ENCODE data around the gene MYH10.
"Not testable (repeated sequence)": the region's sequence is repeated elsewhere in the genome, so short reads cannot be mapped to it uniquely, and the experiment has no call there.

The MYH10 gene

DNA sequence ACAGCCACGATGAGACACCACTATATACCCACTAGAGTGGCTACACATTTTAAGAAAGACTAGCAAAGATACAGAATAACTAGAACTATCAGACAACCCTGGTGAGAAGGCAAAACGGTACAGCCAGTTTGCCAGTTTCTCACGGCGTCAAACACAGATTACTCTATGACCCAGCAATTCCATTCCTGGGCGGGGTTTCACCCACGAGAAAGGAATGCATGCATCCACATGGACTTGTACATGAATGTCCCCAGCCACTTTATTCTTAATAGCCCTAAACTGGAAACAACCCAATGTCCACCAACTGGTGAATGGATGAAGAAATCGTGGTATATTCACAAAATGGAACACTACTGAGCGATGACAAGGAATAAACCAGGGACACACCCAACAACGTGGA lies 74.5 kb downstream of the MYH10 start:
- DNase-seq (ENCODE audit: low spot score) = peak; percentile 46

DNA sequence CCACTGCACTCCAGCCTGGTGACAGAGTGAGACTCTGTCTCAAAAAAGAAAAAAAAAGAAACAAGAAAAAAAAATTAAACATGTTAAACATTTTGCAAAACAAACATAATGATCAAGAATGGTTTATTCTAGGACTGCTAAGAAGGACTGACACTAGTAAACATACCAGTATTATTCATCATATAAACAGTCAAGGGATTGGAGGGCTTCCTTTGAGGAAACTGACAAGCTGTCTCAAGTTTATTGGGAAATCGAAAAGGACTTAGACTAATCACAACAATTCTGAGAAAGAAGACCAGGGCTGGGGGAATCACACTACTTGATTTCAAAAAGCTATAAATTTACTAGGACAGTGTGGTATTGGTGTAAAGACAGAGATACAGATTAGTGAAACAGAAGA lies 75.5 kb downstream of the MYH10 start:
- no peak for DNase-seq (ENCODE audit: low spot score)

DNA sequence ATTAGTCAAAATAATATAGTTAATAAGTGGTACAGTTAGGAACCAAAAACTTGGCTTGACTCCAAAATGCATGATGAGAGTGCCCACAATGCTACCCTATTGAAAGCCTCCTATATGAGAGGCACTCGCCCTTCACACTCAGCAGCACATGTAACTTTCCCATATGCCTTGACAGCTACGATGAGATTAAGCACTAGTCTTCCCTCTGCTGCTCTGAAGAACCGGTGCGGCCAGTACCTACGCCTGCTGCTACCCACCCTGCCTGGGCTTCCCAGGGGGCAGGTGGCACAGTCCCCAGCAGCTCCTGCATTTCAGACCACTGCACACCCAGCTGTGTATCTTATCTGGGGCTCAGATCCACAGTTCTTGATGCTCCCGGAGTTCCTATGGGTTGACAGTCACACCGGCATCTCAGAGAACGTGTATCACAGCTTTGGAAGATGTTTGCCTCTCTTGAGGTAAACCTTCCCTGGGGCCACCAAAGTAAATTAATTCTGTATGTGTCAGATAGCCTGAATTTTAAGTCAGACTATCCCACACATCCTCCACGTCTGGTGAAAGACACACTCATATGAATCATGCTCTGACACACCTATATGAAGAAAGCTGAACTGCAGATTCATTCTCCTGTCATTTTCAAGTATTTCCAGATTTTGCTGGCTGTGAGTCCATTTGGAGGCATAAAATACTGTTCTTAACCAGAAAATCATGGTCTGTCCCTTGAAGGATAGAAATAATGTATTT lies 77.8 kb downstream of the MYH10 start:
- no peak for DNase-seq (ENCODE audit: low spot score)

DNA sequence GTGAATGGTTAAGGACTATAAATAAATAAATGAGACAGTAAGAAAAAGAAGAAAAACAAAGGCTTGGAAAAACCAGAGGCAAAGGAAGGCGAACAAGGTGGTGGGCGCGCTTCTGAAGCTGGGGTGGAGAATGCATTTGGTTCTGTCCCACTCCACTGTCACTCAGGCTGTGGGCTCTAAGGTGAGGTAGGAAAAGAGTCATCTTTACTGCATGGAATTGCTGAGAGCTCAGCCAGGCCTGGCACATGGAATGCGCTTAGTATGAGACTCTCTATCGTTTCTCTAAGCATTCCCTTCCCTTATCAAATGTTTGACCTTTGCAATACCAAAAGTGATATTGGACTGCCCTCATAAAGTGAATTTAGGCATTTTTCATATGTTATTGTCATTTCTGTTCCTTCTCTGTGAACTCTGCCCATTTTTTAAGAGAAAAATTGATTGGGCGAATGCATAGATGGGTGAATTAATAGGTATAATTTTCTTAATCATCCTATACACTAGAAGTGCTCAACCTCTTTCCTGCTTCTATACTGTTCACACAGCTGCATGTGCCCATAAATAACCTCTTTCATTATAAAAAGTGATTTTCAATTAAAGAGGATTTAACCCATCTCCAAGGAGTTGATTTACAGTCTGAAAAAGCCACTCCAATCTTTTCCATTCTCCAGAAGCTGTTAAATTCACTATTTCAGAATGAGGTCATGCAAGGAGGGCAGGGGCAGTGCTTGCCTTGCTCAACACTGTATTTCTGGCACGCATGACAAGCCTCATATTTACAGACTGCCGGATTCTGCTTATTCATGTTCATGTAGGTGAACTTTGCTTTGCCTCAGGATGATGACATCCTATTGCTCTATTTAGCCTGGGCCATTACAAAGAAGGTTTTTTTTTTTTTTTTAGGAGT lies 87.7 kb downstream of the MYH10 start:
- DNase-seq (ENCODE audit: low spot score) = peak; percentile 29

DNA sequence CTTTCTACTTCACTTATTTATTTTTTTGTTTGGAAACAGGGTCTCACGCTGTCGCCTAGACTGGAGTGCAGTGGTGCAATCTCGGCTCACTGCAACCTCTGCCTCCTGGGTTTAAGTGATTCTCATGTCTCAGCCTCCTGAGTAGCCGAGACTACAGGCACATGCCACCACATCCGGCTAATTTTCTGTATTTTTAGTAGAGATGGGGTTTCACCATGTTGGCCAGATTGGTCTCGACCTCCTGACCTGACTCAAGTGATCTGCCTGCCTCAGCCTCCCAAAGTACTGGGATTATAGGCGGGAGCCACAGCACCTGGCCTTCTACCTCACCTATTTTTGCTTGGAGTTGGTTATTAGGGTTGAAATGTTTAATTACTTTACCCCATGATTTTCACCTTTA lies 90.5 kb downstream of the MYH10 start:
- DNase-seq (ENCODE audit: low spot score) = not testable (repeated sequence)

DNA sequence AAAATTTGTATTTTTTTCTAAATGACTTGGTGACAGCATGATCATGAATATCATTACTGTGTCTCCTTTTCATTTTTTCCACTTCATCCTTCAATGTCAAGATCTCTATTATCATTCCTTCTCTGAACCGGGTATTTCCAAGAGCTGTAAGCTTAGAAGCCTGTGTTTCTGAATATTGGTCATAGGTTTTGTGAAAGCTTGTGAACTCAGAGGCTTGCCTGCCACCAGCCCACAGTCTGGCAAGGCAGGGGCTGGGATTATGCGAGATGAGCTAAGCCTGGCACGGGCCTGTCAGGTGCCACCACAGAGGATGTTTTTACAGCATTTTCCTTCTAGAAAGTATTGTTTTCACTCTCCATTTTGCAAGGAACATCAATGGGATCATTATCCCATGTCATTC lies 92.8 kb downstream of the MYH10 start:
- DNase-seq (ENCODE audit: low spot score) = no peak

DNA sequence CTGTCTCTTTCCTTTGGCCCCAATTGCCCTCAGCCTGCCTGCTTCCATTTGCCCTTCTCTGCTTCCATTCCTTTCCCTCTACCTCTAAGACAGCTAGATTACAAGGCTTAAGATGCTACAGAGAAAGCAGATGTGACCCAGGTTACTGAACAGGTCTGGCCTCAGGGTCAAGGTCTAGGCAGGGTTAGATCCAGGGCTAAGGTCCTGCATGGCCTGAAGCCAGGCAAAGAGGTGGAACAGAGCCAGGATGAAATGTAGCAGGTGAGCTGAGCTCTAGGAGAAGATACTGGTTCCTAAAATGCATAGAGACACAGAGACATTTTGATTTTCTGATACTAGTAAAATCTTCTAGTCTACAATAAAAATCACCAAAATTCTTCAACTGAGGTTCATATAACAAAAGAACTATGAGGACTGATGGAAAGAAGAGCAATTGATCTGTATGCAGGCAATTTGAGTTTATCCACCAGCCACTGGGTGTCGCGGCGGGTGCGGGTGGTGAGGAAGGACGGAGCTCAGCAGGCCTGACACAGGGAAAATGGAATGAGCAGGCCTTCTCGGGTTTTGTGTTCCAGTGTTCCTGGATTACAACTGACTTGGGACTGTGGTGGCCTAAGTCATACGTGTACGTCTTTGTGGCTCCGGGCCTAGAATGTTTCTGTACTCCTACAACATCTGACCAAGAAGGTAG lies 95.9 kb downstream of the MYH10 start:
- DNase-seq (ENCODE audit: low spot score) = no peak

DNA sequence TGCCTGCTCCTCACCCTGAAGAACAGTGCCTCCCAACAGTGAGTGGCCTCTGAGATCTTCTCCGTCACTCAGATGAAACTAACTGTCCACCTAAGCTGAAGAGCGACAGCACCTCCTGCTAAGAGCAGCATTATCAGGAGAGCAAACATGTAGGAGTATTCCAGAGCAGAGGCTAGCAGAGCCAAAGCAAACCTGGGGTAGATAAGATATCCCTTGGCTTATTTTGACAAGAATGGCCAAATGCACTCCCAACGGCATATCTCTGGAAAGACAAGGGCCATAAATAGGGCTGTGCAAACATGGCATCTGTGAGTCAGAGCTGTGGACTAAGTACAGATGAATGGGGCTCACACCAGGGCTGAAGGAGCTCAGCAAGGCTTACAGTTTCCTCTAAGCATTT lies 98.5 kb downstream of the MYH10 start:
- no peak for DNase-seq (ENCODE audit: low spot score)

DNA sequence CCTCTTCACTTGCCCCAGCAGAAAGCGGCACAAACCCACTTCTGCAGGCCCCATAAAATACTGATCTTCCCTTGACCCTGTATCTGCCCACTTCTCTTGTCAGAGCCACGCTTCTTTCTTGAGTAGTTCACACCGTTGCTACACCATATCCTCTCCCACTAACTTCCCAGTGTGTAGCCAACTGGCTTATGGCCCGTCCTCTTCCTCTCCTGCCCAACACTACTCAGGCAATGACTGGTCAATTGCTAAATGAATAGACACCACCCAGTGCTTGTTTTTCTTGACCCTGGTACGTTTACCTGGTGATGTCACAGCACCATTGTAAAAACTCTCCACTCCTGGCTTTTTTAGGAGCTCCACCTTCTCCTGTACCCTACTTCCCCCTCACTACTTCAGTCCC lies 107.9 kb downstream of the MYH10 start:
- DNase-seq (ENCODE audit: low spot score) = no peak

DNA sequence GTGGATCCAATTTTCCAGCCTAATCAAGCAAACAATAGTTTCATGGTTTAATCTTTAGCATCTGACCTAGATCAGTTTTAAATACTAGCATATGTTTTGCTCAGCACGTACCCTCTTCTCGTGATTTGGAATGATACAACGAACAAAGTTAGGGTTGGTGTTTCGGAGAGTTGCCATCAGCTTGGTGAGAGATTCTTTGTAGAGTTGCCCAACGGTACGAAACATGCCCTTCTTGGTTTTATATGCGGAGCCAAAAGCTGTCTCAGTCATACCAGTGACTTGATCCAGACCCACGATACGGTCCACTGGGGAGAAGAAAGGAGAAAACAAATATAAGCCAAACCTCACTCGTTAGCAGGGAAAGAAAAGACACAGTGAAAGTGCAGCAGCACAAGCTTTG lies 109.5 kb downstream of the MYH10 start:
- DNase-seq (ENCODE audit: low spot score) = no peak

DNA sequence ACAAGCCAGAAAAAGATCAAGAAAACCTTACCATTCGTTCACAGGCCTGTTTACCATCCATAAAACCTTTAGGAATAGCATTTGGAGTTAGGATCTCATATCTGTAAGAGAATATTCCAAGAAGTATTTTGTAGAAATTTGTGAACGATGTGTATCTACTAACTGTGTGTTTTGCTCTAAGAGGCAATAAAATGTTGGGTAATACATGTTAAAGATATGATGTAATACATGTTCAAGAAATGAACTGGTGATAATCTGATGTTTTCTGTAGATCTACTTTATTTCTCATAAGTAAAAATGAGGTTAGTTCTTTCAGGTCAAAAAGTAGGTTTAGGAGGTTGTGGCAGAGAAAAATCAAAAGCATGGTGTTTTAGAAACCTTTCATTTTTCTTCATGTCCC lies 111.7 kb downstream of the MYH10 start:
- no peak for DNase-seq (ENCODE audit: low spot score)

DNA sequence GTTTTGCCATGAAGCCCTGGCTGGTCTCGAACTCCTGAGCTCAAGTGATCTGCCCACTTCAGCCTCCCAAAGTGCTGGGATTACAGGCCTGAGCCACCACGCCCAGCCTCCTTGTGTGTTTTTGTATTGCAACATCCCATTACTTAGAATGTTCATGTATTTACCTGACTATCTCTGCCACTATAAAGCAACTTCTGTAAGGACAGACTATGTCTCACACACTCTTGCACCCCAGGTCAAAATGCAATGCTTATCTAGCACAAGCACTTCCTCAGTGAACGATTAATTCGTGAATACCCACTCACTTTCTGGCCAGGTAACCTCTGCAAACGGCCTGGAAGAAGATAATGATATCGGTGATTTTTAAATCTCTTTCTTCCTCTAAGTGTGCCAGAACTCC lies 112.2 kb downstream of the MYH10 start:
- DNase-seq (ENCODE audit: low spot score) = no peak

DNA sequence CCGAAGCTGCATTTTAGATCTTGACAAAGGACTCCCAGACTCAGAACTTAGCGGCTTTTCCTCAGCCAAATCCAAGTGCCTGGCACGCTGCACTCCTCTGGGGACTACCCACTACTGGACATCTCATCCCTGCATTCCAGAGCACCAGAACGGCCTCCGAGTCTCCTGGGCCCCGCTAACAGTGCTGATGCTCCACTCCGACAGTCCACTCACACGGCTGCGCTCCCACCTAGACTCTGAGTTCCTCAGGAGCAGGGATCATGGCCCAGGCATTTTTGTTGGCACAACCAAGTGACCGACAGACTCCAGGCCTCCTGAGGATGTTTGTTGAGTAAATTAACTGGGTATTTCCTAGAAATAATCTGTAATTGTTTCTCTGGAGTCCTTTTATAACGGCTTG lies 115.7 kb downstream of the MYH10 start:
- DNase-seq (ENCODE audit: low spot score) = no peak

DNA sequence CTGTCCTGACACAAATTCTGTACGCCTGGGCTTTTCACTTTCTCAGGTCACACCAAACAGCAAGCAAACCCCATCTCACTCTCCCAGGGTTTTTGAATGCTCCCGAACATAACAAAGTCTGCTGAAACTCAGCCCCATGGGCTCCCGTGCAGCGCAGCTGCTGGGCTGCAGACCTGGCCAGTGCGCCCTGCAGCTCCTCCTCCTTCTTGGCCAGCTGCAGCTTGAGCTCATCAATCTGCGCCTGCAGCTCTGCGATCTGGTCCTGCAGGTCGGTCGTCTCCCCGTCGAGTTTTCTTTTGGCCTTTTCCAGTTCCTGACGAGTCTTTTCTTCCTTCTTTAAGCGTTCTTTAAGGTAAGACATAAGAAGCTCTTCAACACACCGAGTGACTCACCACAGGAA lies 124.4 kb downstream of the MYH10 start:
- no peak for DNase-seq (ENCODE audit: low spot score)

DNA sequence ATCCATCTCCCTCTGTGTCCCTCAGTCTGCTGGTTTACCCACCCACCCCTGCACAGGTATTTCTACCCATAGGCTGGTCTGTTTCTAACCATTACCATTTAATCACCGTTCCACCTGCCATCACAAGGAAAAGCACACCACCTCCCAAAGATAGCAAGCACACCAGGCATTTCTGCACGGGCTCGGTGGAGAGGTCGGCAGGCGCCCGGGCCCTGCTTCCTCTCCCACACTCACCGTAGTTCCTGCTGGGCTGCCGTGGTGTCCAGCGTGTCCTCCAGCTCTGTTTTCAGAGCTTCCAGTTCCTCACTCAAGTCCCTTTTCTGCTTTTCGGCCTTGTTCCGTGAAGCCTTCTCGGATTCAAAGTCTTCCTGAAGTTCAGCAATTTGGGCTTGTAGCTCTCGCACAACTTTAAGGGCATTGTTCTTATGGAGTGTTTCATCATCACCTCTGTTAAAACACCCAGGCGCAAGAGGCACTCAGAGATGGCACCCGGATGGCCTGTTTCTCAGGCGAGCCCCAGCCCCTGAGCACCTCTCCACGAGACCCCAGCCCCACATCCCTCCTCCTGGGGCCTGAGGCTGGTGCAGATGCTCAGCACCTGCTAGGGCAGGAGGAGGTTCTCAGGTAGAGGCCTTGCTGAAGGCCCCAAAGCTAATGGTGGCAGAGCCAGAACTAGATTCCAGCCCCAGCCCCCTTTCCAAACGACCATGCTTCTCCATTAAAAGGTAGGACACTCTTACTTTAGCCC lies 125.9 kb downstream of the MYH10 start:
- no peak for DNase-seq (ENCODE audit: low spot score)

DNA sequence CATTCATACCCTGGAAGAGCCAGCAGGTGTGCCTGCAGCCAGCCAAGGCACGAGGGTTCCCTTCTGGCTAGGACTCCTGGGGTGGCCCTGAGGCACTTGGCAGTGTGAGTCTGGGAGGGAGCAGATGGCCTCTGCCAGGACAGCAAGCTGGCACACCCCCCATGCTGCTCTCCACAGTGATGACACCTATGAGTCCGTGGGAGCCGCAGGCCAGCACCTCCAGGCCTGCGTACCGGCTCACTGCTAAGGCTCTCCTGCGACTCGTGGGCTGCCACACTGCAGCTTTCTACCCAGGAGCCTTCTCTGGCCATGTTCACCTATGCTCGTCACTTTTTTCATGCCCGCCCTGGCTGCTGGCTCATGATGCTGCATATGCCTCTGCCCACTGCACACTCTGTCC lies 126.7 kb downstream of the MYH10 start:
- DNase-seq (ENCODE audit: low spot score) = no peak

DNA sequence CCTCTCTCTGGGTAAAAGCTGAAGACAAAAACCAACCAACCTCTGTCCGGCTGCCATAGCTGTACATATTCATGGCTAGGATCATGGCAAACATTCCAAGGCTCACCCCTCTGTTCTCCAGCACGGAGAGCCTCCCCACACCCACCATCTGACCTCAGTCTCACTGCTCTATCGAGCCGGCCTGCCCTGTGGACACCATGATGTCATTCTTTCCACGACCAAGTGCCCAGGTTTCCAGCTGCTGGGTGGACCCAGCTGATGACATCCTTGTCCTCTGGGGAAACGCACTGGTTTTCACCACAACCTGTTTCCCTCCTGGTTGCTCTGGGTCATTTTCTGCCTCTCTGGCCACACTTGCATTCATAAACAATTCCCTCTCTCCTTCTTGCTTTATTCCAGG lies 127.2 kb downstream of the MYH10 start:
- no peak for DNase-seq (ENCODE audit: low spot score)

DNA sequence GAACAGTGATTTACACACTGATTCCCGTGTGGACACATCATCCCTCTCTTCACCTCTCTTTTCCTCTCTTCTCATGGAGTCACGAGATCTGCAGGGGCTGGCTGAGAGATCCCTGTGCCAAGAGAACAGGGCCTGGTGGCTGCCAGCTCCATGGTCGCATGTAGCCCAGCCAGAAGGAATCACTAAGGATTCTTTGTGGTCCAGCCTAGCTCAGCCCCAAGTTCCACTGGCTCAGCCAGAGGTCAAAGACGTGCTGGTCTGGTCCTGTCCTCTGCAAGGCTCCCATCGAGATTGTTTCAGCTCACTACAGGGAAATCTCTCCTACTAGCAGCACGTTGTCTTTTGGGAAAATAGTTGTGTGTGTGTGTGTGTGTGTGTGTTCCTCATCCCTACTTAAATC lies 128.4 kb downstream of the MYH10 start:
- no peak for DNase-seq (ENCODE audit: low spot score)

DNA sequence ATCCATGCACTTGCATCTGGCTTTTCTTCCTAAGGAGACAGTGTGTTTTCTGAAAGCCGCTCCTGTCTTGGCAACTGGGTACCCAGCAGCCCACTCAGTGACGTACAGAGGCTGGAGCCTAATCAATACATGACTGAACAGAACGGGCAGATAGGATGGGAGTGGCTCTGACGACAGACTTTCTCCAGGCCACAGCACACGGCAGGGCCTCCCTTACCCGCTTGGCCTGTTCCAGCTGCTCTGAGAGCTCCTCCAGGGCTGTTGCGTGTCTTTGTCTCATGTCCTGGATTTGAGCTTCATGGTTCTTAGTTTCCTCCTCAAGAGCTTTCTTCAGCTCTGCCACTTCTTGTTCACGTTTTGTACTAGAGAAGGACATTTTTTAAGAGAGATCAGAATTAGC lies 129.9 kb downstream of the MYH10 start:
- no peak for DNase-seq (ENCODE audit: low spot score)

DNA sequence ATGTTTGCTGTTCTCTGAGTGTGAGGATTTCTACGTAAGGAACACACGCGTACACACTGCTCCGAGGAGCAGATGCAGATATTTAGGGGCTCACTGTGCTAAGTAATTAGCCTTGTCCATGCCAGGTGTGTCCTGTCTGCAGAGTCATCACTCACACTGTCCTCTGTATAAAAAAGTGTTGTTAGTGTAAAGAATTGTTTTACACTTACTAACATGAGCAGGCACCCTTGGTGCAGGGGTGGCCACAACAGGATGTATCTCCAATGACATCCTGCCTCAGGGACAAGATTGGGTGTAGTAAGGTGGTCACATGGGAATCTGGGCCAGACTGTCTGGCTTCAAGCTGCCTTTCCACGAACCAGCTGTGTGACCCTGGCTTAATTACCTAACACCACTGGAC lies 130.9 kb downstream of the MYH10 start:
- no peak for DNase-seq (ENCODE audit: low spot score)

DNA sequence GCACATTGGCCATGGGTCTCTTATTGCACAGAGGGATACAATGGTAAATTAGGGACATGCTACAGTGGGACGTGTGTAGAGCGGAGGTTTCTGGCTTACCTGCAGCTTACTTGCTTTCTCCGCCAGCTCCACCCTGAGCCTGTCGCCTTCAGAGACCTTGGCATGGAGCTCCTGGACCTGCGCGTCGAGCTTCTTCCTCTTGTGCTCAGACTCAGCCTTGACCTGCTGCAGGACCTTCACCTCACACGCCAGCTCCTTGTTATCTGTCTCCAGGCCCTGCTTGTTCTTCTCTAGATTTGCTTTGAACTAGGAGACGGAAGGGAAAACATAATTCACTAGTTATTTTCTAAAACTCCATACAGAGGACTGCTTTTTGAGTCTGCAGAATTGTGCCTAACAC lies 131.4 kb downstream of the MYH10 start:
- no peak for DNase-seq (ENCODE audit: low spot score)

DNA sequence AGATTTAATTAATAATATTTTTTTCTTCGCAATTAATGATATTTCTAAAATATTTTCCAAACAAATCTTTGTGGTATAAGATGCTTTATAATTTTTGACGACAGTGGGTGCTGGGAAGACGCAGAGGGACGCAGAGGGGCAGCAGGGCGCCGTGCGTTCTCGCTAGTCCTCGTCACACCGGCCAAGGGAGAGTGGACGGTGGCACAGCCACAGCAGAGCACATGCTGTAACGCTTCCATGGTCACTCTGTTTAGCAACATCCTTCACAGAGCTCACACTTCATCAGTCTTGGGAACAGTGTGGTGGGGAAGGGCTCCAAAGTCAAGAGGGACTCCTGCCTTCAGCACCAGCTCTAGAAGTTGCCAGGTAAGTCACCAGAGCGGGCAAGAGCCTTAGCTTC lies 134.4 kb downstream of the MYH10 start:
- no peak for DNase-seq (ENCODE audit: low spot score)

All from SW480 (cell line).